HepG2 (cell line): Measurements from ENCODE around the gene NUDT1.

ENCODE experiments used
- MYNN ChIP-seq: sonication (generic); formaldehyde crosslinking; IDR thresholded peaks from 2 replicates; pipeline ENCODE4 v1.4.0; 2020; ENCODE audit warnings: mild to moderate bottlenecking, low read depth, missing genetic modification reagents
- ZNF318 ChIP-seq: sonication (generic); formaldehyde crosslinking; IDR thresholded peaks from 2 replicates; pipeline ENCODE4 v1.4.0; 2020; ENCODE audit warnings: mild to moderate bottlenecking, missing genetic modification reagents

- TF ChIP-seq MYNN (CRISPR knock-in tag) (no peak), ZNF318 (CRISPR knock-in tag) (no peak)
These were observed 11.7 kb downstream of the NUDT1 start for GRCh38 chr7:2253525-2254244.
